HT1080 (cell line): Measurements from ENCODE around the gene SOS1. TPM values are rescaled to one million over a fixed set of nuclear protein-coding genes. Genes with fewer than 3 reads are reported as not detected.
A peak's percentile ranks its signal among the peaks of the same experiment; 100 is the strongest.
"Not testable (repeated sequence)": the region's sequence is repeated elsewhere in the genome, so short reads cannot be mapped to it uniquely, and the experiment has no call there.

Experiments used
- DNase-seq: peaks from one replicate; pipeline ENCODE4 v3.0.0-alpha.2; 2015; ENCODE audit warnings: low read depth
- polyA plus RNA-seq, 2 experiments: library from polyadenylated mRNA; depleted of rRNA; stranded (reverse); fragments of >200 nt; gene quantifications; 2 replicates each; pipeline ENCODE4 v1.2.3, GENCODE V29; 2015
- total RNA-seq: library from RNA; depleted of rRNA; stranded (reverse); fragments of >200 nt; shearing (Covaris generic); gene quantifications from 2 replicates; pipeline ENCODE4 v1.2.3, GENCODE V29; 2014; rRNA removed

Gene SOS1
- total RNA-seq, result 9.4 and 11.4 TPM in 2 replicates
- polyA plus RNA-seq (2015; cell fraction: cytosol; rRNA removed), result 9.1 and 13.3 TPM in 2 replicates
- polyA plus RNA-seq (2015; cell fraction: nucleus; rRNA removed), result 35.9 and 42.9 TPM in 2 replicates

GRCh38 chr2:39120771-39121522 is at the start of gene SOS1:
Gene SOS1, minus strand, starts transcription at chr2:39121051. Its CDS starts 629 bp downstream, at chr2:39120422.
- DNase-seq, result peak; percentile 88

GRCh38 chr2:39164089-39164488 is 43.2 kb upstream of the SOS1 start:
- peak; percentile 27 for DNase-seq

DNA sequence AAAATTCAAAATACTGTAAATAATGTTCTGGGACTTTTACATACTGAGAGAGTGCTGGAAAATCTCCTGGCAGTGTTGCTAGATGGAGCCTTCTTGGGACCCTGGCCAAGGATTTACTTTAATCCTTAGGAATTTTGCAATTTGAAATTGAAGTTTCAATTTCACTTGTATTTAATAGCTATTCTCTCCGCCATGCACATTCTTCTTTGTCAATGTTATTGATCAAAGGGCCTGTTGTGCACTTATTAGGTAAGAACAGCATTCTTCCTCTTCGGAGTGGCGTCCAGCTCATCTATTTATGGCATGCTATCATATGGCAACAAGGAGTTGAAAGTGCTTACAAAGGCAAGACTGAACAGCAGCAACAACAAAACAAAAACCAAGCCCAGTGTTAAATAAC is 40.1 kb upstream of the SOS1 start:
- no peak for DNase-seq

GRCh38 chr2:39159283-39159682 is 38.4 kb upstream of the SOS1 start:
- DNase-seq, result no peak

DNA sequence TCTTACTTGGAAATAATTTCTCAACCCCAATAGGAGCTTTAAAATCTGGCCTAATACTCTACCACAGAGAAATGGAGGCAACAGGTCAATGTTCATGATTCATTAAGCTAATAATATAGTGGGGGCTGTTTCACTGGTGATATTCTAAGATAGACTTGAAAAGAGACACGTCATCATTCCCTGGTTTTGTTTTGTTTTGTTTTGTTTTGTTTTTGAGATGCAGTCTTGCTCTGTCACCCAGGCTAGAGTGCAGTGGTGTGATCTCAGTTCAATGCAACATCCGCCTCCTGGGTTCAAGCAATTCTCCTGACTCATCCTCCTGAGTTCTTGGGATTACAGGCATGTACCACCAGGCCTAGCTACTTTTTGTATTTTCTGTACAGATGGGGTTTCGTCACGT is 37.5 kb upstream of the SOS1 start:
- DNase-seq, result peak; percentile 13

GRCh38 chr2:39156846-39157245 is 36.0 kb upstream of the SOS1 start:
- DNase-seq, result no peak

GRCh38 chr2:39156107-39156506 is 35.3 kb upstream of the SOS1 start:
- no peak for DNase-seq

DNA sequence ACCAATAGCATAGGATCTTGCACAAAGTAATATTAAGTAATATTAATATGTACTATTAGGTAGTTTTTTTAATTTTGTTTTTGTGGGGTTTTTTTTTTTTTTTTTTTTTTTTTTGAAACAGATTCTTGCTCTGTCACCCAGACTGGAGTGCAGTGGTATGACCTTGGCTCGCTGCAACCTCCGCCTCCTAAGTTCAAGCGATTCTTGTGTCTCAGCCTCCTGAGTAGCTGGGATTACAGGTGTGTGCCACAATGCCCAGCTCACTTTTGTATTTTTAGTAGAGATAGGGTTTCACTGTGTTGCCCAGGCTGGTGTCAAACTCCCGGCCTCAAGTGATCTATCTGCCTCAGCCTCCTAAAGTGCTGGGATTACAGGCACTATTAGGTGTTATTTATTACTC is 34.7 kb upstream of the SOS1 start:
- not testable (repeated sequence) for DNase-seq

GRCh38 chr2:39154944-39155343 is 34.1 kb upstream of the SOS1 start:
- no peak for DNase-seq

DNA sequence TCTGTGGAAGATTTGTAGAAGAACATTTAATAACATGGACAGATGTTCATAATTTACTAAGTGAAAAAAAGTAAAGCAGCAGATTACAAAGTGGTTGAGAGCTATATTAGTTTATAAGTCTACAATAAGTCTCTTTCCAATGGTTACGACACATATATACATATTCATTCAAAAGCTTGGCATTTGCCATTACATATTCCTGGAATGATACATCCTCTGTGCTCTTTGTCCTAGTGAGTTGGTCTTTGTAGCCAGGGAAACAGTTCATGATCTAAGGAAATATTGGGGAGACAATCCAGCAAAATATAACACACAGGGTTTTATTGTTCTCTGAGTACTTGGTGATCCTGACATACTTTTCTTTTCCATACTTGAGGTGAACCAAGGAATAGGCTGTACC is 32.5 kb upstream of the SOS1 start:
- no peak for DNase-seq

- DNase-seq, result no peak
Measured at GRCh38 chr2:39152504-39152903, 31.7 kb upstream of the SOS1 start.

DNA sequence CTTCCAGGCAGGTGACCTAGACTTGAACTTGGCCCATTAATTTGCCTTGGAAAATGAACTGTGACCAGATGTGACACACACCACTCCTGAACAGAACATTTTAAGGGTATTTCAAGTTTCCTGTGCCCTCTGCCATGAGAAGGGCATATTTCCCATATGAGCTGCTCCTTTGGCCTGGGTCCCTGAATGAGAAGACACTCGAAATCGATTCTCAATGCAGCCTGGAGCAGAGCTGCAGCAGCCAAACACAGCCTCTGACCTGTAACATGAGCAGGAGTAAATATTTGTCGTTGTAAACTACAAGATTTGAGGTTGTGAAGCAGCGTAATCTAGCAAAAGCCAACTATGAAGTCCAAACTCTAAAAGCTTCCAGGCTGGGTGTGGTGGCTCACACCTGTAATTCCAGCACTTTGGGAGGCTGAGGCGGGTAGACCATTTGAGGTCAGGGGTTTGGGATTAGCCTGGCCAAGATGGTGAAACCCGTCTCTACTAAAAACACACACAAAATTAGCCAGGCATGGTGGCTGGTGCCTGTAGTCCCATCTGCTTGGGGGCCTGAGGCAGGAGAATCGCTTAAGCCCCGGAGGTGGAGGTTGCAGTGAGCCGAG is 30.1 kb upstream of the SOS1 start:
- no peak for DNase-seq

GRCh38 chr2:39150102-39150562 is 29.3 kb upstream of the SOS1 start:
- no peak for DNase-seq

GRCh38 chr2:39146630-39147029 is 25.8 kb upstream of the SOS1 start:
- DNase-seq, result no peak

DNA sequence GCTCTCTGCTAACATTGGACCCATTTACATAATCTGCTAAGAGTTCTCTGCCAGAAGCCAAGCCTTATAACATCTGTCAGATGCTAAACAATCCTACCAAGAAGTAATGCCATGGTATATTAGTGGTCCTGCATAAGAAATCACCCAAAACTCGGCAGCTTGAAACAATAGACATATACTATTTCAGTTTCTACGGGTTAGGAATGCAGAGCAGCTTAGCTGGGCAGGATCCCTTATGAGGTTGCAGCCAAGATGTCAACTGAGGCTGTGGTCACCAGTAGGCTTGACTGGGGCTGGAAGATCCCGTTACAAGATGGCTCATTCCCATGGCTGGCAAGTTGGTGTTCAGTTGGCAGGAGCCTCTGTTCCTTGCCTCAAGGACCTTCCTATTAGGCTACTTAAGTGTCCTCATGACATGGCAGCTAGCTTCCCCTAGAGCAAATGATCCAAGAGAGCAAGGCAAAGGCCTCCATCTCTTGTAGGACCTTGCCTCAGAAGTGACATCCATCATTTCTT is 25.1 kb upstream of the SOS1 start:
- no peak for DNase-seq

DNA sequence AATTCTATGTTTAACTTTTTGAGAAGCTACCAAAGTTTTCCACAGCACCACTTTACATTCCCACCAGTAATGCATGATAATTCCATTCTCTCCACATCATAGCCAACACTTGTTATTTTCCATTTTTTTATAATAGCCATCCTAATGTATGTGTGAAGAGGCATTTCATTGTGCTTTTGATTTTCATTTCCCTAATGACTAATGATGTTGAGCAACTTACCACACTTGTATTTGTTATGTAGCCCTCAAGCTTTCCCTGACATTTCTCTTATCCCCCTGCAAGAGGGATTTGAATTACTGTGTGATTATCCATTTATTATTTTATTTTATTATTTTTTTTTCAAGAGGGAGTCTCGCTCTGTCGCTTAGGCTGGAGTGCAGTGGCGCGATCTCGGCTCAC is 23.6 kb upstream of the SOS1 start:
- DNase-seq, result no peak

GRCh38 chr2:39142904-39143605 is 22.2 kb upstream of the SOS1 start:
- no peak for DNase-seq

DNA sequence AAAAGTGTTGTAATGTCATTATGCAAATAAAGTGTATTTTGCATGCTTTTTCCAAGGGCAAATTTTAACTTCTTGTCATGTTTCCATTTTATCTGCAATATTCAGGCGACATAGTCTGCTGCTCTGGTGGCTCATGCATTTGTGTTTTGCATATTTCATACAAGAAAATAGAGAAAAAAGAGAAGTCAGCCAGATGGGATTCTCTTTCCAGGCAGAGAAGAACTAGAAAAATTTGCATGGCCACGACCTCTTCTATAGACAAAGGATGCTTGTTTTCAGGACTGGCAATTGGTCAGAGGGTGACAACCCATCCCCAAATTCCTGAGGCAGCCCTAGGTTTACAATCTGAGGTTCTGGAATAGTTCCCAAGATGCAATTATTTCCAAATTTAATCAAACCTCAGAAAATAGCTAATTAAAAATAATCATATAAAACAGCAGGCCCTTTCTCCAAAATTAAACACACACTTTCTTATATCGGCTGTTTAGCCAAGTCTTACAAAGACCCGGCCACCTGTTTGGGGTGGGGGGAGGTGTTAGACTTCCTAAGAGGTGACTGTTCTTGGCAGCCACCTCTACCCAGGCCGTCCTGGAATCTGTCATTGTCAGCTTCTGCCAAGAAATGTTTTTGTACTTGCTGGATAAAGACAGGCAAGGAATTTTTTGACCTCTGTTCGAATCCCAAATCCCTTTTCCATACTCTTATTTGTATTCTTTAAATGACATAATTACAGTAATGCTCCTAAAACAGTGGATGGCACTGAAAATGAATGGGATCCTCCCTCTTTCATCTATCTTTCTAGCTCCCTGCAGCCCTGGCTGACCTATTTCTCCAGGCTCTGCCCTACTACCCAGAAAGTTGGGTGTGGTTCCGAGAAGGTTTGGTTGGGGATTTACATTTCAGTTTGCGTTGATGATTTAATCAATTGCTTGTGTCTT is 20.8 kb upstream of the SOS1 start:
- DNase-seq, result no peak

- not testable (repeated sequence) for DNase-seq
Measured at GRCh38 chr2:39140948-39141333, 20.1 kb upstream of the SOS1 start.

GRCh38 chr2:39140322-39140847 is 19.5 kb upstream of the SOS1 start:
- no peak for DNase-seq
